Prostate gland (tissue), 2 donors: Measurements from ENCODE around the gene MYBPHL.

Experiments
- CTCF ChIP-seq, 4 experiments: fragments of 200-600 bp in 2 of 4; fragments of 450-650 bp in 2 of 4; sonication (generic) in 2 of 4; IDR thresholded peaks; 1 replicate in 3 of 4; 2 replicates in 1 of 4; pipeline ENCODE4 v1.5.1; 2016 to 2019; ENCODE audit warnings: antibody characterized with exemption in 4 of 4, mild to moderate bottlenecking in 2 of 4, moderate library complexity in 2 of 4
- POLR2A ChIP-seq: fragments of 450-650 bp; IDR thresholded peaks from one replicate; pipeline ENCODE4 v1.6.1; 2016; ENCODE audit warnings: antibody characterized with exemption, mild to moderate bottlenecking

GRCh38 chr1:109268431-109269211, 38.2 kb downstream of the MYBPHL start:
- TF ChIP-seq CTCF (IDR thresholded peaks at IDR 0.05) (no peak), POLR2A (no peak)
